GM18502 (cell line): ENCODE results near the gene KISS1R.

Source experiments
- ATAC-seq: cut with Tn5 transposase; IDR thresholded peaks from one replicate; pipeline ENCODE4 v1.9.1; 2021; ENCODE audit warnings: mild to moderate bottlenecking; ENCODE audit not compliant: unreplicated experiment, poor library complexity

KISS1R gene

DNA sequence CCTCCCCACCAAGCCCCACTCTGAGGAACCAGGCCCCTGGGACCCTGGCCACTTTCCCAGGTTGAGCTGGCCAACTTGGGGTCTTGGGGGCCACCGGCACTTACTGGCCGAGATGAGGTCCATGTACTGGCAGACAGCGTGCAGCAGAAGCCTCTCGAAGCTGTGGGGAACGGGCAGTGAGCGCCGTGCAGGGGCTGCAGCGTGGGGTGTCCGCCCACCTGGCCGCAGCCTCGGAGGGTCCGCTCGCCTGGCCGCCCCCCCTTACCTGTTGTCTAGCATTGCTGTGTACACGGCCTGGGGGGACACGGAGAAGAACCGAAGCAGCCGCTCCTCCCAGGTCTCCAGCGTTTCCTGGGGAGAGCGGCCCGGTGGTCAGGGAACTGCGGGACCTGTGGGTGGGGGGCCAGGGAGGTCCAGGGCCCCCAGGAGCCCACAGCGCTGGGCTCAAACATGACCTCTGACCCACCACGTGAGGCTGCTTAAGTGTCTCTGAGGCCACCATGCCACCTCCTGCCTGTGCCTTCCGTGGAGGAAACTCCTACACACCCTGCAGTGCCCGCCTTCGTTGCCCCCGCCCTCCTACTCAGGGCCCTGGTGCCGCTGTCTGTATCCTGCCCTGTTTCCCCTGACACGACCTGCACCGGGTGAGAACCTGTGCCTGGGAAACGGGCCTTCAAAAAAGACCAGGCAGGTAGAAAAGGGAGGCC is 17.6 kb upstream of the KISS1R start:
- ATAC-seq, result no peak

DNA sequence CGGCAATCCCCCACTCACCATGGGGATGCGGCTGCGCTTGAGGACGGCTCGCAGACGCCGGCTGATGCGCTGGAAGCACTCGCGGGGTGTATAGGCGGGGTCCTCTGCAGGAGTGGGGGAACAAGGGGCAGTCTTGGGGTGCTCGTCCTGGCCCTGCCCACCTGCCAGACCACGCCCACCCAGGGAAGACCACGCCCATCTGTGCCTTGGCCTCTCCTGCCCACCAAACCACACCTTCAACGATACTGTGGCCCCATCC is 17.2 kb upstream of the KISS1R start:
- no peak for ATAC-seq

- no peak for ATAC-seq
These were observed 16.6 kb upstream of the KISS1R start for GRCh38 chr19:900302-901111.

DNA sequence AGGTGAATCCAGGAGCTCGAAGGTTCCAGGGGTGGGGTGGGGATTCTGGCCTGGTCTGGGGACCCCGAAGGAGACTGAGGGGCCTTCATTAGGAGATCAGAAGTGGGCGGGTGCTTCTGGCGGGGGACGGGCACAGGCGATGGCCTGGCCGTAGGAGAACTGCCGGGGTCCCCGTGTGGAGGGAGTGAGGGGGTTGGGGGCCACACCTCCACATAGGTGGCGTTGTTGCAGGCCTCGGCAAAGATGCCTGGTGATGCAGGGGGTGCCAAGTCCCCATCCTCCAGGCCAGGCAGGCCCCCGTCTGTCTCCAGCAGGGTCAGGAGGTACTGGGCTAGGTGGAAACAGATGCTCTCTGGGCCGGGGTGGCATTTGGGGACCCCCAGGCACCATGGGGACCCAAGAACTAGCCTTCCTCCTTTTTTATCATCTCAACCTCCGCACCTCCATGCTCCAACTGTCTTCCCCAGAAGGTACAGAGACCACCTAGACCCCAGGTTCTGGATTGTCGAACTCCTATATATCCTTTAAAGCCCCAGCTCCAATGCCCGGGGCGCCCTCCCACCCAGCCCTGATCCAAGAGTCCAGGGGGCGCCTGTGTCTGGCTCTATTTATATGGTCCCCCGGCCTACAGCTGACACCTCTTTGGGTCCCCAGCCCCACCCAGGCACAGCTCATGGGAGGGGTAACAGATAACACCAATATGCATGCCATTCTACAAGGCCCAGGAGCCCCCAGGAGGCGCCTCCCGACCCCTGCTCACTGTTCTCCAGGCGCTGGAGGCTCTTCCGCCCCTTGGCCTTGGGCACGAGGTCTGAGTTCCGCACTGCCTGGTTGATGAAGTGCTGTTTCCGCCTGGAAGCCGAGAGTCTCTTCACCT is 15.7 kb upstream of the KISS1R start:
- ATAC-seq, result no peak

- no peak for ATAC-seq
These were observed 15.1 kb upstream of the KISS1R start for GRCh38 chr19:902093-902370.

- no peak for ATAC-seq
These were observed 14.5 kb upstream of the KISS1R start for GRCh38 chr19:902446-903226.

GRCh38 chr19:903266-903797 is 13.8 kb upstream of the KISS1R start:
- no peak for ATAC-seq

DNA sequence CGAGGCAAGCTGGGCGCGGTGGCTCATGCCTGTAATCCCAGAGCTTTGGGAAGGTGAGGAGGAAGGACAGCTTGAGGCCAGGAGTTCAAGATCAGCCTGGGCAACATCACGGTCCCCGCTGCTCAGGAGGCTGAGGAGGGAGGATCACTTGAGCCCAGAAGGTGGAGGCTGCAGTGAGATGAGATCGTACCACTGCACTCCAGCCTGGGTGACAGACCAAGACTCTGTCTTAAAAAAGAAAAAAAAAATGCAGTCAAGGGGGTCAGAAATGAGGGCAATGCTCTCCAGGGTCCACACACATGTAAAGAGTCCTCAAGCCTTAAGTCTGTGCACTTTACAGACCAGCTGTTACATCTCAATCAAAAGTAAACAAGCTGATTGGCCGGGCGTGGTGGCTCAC is 12.6 kb upstream of the KISS1R start:
- no peak for ATAC-seq

DNA sequence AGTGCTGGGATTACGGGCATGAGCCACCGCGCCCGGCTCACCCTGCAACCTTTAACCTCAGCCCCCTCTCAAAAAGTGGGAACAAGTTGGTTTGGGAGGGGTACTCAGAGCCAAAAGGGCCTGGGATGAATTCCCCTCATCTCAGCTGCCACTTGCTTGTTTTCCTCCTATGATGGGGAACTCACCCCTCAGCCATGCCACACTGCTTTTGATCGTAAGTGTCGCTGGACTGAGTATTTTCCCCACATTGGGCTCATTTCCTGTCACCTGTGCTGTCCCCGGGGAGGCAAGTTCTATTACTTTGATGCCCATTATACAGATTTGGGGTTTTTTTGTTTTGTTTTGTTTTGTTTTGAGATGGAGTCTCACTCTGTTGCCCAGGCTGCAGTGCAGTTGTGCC is 10.7 kb upstream of the KISS1R start:
- ATAC-seq, result no peak

DNA sequence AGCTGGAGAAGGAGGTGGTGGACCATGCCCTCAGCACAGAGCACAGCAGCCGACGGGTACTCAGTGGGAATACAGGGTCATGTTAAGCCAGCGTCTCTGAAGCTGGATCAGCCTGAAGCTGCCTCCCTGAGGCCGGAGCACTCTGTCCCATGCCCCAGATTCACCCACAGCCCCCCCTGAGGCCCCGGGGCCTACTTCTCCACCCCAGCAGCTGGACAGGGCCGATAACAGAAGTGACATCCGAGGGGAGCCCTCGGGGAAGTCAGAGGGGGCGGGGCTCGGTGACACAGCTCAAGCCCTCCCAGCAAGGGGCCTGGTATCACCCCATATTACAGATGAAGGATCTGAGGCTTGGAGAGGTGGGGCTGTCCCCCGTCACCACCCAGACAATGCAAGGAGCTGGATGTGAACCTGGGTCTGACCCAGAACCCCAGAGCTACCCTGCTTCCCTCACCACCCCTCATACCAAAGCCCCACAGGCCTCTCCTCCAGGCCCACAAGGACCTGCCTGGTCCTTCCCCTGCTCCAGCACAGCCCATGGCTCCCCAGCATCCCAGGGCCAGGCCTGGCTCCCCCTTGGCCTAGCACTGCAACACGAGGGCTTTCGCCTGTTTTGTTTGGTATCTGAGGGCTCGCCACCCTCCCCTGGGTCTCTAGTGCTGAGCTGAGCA is 9.8 kb upstream of the KISS1R start:
- ATAC-seq, result no peak

GRCh38 chr19:911197-912033 is 5.7 kb upstream of the KISS1R start:
- no peak for ATAC-seq

DNA sequence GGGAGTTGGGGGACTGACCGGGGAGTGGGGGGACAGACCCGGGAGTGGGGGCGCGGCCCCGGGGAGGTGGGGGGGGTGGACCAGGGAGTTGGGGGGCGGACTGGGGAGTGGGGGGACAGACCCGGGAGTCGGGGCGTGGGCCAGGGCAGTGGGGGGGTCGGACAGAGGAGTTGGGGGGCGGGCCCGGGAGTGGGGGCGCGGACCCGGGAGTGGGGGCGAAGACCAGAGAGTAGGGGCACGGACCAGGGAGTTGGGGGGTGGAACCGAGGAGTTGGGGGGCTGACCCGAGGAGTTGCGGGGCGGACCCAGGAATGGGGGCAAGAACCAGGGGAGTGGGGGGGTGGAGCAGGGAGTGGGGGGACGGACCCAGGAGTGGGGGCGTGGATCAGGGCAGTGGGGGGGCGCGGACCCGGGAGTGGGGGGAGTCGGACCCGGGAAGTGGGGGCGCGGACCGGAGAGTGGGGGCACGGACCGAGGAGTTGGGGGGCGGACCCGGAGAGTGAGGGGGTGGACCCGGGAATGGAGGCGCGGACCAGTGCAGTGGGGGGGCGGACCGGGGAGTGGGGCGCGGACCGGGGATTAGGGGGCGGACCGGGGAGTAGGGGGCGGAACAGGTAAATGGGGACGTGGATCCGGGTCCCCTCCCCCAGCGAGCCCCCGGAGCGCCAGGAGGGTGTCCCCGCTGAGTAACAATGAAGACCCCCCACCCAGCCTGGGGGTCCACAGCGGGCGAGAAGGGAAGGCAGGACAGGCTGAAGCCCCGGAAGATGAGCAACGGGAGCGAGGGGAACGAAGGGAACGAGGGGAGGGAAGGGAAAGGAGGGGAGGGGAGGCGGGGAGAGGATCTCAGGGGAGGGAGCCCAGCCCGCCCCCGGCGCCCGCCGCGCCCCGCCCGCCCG is 4.7 kb upstream of the KISS1R start:
- no peak for ATAC-seq

- ATAC-seq, result no peak
These were observed 3.9 kb upstream of the KISS1R start, which contains the start of gene R3HDM4 for GRCh38 chr19:913080-913748. R3HDM4 (minus strand) TSS chr19:913219; CDS start chr19:913157, 62 bp downstream.

DNA sequence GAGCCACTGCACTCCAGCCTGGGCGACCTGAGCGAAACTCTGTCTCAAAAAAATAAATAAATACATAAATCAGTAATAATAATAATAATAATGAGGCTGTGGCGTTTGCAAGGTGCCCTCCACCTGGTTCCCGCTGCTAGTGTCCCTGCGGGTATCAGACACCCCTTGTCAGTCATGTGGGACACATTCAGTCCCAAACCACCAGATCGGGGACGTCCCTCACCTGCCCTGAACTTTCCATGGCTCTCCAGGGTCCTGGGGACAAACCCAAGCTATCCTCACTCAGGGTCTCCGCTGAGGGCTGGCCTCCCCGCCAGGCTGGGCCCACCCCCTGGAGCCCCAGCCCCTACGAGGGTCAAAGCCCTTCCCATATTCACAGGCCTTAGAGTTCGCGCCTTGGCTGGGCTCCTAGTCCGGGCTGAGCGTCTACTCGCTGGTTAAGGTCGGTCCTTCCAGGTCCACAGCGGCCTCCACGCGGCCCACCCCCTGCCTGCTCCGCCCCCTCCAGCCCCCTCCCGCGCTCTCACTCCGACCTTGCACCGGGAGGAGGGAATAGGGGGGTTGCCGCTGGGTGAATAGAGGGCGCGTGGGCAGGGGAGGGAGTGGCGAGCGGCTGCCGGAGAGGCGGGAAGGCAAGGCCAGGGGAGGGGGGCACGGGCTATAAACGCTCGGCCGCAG is 349 bp upstream of the KISS1R start:
- ATAC-seq, result no peak

DNA sequence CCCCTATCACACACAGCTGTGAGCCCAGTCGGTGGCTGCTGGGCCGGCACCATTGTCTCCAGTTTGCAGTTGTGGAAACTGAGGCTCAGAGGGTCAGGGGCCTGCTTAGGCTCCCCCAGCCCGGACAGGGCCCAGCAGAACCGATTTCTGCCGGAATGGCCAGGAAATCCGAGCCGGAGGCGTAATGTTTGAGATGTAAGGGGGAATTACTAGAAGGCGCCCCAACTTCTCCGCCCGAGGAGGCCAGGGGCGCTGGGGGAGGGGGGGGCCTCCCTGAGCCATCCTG is 962 bp downstream of the KISS1R start:
- ATAC-seq, result no peak

DNA sequence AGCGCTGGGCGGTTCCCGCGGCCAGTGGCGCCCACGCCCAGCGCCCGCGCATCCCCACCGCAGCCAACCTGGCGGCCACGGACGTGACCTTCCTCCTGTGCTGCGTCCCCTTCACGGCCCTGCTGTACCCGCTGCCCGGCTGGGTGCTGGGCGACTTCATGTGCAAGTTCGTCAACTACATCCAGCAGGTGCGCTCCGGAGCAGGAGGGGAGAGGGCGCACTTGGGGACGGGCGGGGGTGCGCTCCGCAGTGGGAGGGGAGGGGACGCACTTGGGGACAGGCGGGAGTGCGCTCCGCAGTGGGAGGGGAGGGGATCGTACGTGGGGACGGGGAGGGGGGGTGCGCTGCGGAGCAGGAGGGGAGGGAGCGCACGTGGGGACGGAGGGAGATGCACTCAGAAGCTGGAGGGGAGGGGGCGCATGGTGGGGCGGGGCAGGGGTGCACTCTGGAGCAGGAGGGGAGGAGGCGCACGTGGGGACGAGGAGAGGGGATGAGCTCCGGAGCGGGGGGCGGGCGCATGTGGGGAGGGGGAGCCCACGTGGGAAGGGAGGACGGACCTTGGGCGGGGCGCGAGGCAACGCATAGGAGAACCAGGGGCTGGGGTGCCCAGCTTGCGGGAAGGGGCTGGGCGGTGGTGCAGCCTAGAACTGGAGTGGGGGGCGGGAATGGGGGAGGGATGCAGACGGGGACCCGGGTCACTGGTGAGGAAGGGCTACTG is 1.5 kb downstream of the KISS1R start:
- no peak for ATAC-seq
